ENCODE results near the gene PPFIBP1. TPM values are rescaled to one million over a fixed set of nuclear protein-coding genes. Genes with fewer than 3 reads are reported as not detected.
A peak's percentile ranks its signal among the peaks of the same experiment; 100 is the strongest.

PPFIBP1 gene
- total and polyA plus RNA-seq, 2 of the 13 experiments (the other 11 are each of a cell fraction or from before 2014, with no cell fraction given), result 16.2 to 21.8 TPM

- TF ChIP-seq CEBPG (CRISPR knock-in tag; IDR thresholded peaks at IDR 0.05) (peak; percentile 32), ZNF609 (CRISPR knock-in tag; IDR thresholded peaks at IDR 0.05; ENCODE audit: borderline replicate concordance) (peak; percentile 36; the same call in 1 of the 2 replicates), TBP (CRISPR knock-in tag; IDR thresholded peaks at IDR 0.05) (no peak), ZNF549 (CRISPR knock-in tag; IDR thresholded peaks at IDR 0.05) (no peak), PHB2 (IDR thresholded peaks at IDR 0.05; ENCODE audit: partially characterized antibody) (no peak), ZNF276 (CRISPR knock-in tag; IDR thresholded peaks at IDR 0.05; ENCODE audit: low read depth) (no peak), TBX2 (CRISPR knock-in tag; IDR thresholded peaks at IDR 0.05; ENCODE audit: borderline replicate concordance) (peak; percentile 59; the same call in 1 of the 2 replicates), YEATS4 (CRISPR knock-in tag; IDR thresholded peaks at IDR 0.05; ENCODE audit: borderline replicate concordance) (peak; percentile 29; the same call in 1 of the 2 replicates), CSRNP1 (CRISPR knock-in tag; IDR thresholded peaks at IDR 0.05) (peak; percentile 45; the same call in 1 of the 2 replicates), NFIB (CRISPR knock-in tag; IDR thresholded peaks at IDR 0.05; ENCODE audit: borderline replicate concordance) (no peak), TFAP4 (IDR thresholded peaks at IDR 0.05; ENCODE audit: borderline replicate concordance, low read depth) (no peak; the same call in 1 of the 2 replicates), GATA4 (IDR thresholded peaks at IDR 0.05; ENCODE audit: borderline replicate concordance, low read depth) (peak; percentile 76; the same call in 1 of the 2 replicates), SRSF4 (IDR thresholded peaks at IDR 0.05; ENCODE audit: low read depth, low read length, poor library complexity, severe bottlenecking) (no peak), ZNF713 (CRISPR knock-in tag; IDR thresholded peaks at IDR 0.05) (no peak), POLR2G (IDR thresholded peaks at IDR 0.05; ENCODE audit: low read depth, low read length) (peak; percentile 87), HBP1 (CRISPR knock-in tag; IDR thresholded peaks at IDR 0.05; ENCODE audit: low read depth) (0 out of 2 replicates have a peak, but pooled peaks have one; percentile 23), CBFB (CRISPR knock-in tag; IDR thresholded peaks at IDR 0.05) (no peak)
Measured at GRCh38 chr12:27523642-27524493, at the start of gene PPFIBP1 (continued).
